ENCODE measurements around the gene PRPF6.

PRPF6 gene

GRCh38 chr20:64064145-64064698 is 83.3 kb downstream of the PRPF6 start:
- DNase-seq (ENCODE audit: low read depth), result no peak

DNA sequence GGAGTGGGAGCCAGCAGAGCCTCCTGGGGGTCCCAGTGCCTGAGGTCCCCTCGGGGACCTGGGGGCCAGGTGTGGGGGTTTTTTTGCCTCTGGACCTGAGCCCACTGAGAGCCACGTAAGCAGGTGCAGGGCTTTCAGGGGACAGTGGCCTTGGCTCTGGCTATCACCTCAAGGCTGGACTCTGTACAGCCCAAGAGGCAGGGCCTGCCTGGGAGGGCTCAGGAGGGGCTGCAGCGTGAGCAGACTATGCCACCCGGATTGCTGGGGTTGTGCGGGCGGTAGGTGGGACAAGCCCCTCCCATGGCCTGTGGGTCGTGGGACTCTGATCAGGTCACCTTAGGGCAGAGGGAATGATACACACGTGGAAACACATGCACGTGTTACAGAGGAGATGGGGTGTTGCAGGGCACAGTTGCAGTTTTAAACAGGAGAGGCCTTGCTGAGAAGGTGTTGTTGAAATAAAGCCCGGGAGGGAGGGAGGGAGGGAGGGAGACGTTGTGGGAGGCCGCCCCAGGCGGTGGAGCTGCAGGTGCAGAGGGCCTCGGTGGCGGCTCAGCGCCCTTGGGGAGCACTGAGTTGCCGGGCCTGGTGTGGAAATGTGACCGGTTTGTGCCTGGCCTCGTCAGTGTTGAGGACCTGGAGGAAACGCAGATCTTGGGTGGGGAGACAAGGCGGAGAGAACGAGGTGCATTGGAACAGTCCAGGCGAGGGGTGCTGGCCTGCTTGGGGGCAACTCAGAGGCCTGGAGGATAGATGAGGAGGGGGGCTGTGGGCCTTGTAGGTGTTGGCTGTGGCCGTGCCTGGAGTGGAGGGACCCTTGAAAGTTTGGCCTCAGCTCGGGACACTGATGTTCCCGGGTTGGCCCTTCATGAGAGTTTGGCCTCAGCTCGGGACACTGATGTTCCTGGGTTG is 84.4 kb downstream of the PRPF6 start:
- DNase-seq (ENCODE audit: low read depth), result no peak

GRCh38 chr20:64065974-64066343 is 85.0 kb downstream of the PRPF6 start:
- peak; percentile 54 for DNase-seq (ENCODE audit: low read depth)

GRCh38 chr20:64067005-64067632 is 86.2 kb downstream of the PRPF6 start:
- DNase-seq (ENCODE audit: low read depth), result no peak

- DNase-seq (ENCODE audit: low read depth), result no peak
These were observed 86.9 kb downstream of the PRPF6 start for GRCh38 chr20:64067733-64068307.

DNA sequence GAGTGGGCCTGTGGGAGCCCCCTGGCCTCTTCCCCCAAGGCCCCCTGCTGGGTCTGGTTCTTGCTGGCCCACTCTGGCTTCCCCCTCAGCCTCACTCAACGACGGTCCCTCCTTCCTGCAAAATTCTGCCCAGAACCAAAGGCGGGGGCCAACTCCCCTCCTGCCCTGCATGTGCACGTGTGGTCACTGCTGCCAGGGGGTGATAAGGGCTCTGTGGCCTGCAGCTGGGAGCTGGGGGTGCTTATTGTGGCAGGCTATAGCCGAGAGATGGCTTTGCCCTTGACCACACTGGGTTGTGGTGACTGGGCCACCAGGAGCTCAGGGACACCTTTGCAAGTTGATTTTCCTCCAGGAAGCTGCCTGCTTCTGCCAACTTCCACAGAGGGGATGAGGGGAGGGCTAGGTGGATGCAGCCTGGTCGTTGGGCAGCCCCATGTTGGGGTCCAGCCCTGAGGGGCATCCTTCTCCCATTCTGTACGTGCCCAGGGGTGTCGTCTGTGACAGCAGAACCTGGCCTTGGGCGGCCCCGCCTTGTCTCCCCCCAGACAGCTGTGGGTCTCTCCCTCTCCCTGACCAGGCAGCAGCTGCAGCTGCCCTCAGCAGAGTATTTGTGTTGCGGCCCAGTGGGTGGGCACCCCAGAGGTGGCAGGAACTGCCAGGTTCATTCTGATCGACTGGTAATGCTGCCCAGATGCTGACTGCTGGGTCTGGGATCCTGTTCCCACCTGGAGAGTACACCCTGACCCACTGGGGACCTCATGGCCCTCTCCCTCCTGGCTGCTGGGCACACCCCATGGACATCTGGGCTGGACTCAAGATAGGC is 87.7 kb downstream of the PRPF6 start:
- no peak for DNase-seq (ENCODE audit: low read depth)

- no peak for DNase-seq (ENCODE audit: low read depth)
These were observed 88.3 kb downstream of the PRPF6 start for GRCh38 chr20:64069209-64069613.

DNA sequence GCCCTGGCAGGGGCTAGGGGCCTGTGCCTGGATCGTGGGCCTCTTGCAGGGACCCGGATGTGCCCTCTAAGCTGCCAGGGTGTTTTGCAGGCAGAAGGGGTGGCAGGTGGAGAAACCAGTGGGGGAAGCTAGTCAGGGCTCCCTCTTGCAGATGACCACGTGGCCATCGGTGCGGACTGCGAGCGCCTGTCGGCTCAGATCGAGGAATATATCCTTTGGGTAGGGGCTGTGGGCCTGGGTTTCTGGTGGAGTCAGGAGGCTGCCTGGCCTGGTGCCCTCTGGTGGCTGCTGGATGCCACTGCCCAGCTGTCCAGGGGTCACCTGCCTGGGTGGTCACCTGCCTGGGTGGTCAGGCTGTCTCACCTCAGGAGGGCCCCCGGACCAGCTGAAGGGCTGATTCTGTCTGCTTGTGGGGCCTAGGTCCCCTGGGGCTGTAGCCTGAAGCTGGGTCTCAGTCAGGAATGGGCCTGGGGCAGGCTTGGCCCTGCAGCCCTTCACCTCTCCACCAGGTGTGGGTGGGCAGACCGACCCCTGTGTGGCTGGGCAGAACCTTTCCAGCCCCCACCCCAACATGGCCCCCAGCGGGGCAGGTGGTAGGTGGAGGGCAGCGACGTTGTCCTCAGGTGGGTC is 88.8 kb downstream of the PRPF6 start:
- no peak for DNase-seq (ENCODE audit: low read depth)

- no peak for DNase-seq (ENCODE audit: low read depth)
These were observed 89.5 kb downstream of the PRPF6 start for GRCh38 chr20:64070244-64070993.

DNA sequence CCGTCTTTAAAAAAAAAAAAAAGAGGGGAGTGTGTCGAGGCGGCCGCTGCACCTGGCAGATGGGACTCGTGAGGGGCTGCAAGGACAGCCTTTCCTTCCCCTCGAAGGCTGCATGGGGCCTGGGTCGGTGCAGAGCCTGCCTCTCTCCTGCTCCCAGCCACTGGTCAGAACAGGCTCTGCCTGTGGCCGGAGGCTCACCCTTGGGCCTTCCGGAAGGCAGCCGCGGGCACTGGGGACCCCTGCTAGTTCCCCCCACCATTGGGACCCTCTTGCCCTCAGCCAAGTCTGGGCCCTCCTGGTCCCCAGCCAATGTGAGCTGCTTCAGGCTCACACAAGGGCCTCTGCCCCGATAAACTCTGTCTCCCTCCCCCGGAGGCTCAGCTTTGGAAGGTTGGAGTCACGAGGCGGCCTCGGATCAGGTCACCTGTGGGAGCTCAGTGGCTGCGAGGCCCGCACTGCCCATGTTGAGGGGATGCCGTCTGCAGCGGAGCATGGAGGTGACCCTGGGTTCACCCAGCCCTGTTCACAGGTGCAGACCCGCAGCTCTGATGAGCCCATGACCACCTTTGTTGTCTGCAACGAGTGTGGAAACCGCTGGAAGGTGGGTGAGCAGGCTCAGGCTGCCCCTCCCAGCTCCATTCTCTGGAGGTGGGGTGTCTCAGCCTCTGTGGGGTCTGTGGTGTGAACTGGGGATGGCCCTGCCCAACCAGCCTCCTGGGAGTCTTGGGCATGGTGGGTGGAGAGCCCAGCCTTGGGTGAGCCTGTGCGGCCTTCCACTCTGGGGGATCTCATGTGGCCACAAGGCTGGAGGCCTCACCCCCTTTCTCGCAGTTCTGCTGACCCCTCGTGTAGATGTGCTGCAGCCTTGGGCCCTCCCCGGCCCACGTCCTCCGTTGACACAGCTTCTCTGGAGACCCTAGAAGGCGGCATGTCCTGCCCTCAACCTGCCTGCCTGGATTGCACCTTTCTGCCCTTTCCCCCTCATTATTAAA is 90.7 kb downstream of the PRPF6 start:
- no peak for DNase-seq (ENCODE audit: low read depth)

- DNase-seq (ENCODE audit: low read depth), result no peak
These were observed 91.6 kb downstream of the PRPF6 start for GRCh38 chr20:64072498-64073063.

- no peak for DNase-seq (ENCODE audit: low read depth)
These were observed 92.7 kb downstream of the PRPF6 start for GRCh38 chr20:64073476-64074183.

DNA sequence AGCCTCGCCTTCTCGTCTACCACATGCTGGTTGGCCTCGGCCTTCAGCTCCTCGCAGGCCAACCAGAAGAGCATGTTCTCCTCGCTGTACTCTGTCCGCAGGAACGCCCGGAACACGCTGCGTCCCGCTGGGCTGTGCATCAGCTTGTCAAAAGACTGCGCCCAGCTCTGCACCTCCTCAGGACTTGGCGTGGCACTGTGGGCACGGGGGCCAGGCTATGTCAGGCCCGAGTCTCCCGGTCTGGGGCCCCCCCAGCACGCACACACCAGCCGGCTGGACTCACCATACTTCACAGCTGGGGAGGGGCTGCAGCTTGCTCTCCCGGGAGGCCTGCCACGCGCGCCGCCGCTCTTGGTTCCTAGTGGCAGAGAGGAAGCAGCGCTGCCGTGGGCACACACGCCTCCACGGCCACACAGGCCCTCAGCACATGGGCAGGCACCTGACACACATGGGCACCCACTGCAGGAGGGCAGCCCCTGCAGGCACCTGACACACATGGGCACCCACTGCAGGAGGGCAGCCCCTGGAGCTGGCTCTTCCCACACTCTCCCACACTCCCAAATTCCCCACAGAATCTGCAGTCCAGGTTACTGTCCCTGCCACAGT is 93.4 kb downstream of the PRPF6 start:
- DNase-seq (ENCODE audit: low read depth), result no peak

- DNase-seq (ENCODE audit: low read depth), result no peak
These were observed 94.0 kb downstream of the PRPF6 start for GRCh38 chr20:64074963-64075362.

DNA sequence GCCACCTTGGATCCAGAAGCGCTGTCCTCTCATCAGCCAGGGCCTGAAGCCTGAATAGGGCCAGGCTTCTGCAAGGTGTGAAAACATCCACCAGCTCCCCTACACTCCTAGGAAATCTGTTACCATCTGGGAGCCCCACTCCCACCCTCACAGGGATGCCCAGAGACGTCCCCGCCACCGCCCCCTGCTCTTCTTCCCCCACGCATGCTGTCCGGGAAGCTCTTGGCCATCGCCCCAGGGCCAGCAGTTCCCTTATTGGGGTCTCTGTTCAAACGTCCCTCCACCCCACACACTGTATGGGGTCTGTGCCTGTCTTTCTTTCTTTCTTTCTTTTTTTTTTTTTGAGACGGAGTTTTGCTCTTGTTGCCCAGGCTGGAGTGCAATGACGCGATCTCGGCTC is 94.6 kb downstream of the PRPF6 start:
- DNase-seq (ENCODE audit: low read depth), result no peak

GRCh38 chr20:64076061-64076997 is 95.4 kb downstream of the PRPF6 start:
- DNase-seq (ENCODE audit: low read depth), result no peak

DNA sequence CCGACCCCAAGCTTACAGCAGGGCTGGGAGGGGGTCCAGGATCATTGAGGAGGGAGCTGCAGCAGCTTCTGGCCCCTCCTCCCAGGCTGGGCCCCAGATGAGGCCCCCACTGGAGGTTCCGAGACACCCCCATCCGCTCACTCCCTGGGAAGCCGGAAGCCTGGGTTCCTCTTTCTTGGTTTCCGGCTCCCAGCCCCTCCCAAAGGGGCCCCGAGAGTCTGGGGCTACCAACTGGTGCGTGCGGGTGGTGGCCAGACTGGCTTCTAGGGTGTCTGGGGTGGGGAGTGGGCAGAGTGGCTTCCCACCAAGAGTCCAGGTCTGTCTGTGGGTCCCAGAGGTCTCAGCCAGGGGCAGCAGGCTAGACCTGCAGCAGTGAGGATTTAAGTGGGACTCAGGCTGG is 96.2 kb downstream of the PRPF6 start:
- DNase-seq (ENCODE audit: low read depth), result no peak

All from HS-27A (cell line).